LoVo (cell line): ENCODE data around the gene GIMAP2.

Experiments
- DNase-seq: peaks from one replicate; pipeline ENCODE4 v3.0.0-alpha.2; 2016; ENCODE audit warnings: low spot score

The GIMAP2 gene

GRCh38 chr7:150733482-150734095 is 48.1 kb downstream of the GIMAP2 start:
- no peak for DNase-seq

- no peak for DNase-seq
Observed at GRCh38 chr7:150734254-150734653, 48.7 kb downstream of the GIMAP2 start.

- no peak for DNase-seq
Observed at GRCh38 chr7:150735596-150736358, 50.3 kb downstream of the GIMAP2 start.

GRCh38 chr7:150736864-150737263 is 51.4 kb downstream of the GIMAP2 start:
- DNase-seq: no peak

GRCh38 chr7:150737265-150738055 is 52.0 kb downstream of the GIMAP2 start, which contains the start of gene GIMAP5:
GIMAP5 (plus strand) TSS chr7:150737418; CDS start chr7:150740885, 3,467 bp downstream.
- DNase-seq: no peak

GRCh38 chr7:150738092-150738491 is 52.6 kb downstream of the GIMAP2 start:
- no peak for DNase-seq

- peak; percentile 42 for DNase-seq
Observed at GRCh38 chr7:150738591-150739001, 53.1 kb downstream of the GIMAP2 start.

- DNase-seq: no peak
Observed at GRCh38 chr7:150739033-150739432, 53.5 kb downstream of the GIMAP2 start.

- no peak for DNase-seq
Observed at GRCh38 chr7:150740053-150740452, 54.5 kb downstream of the GIMAP2 start.

GRCh38 chr7:150742286-150742968 is 56.9 kb downstream of the GIMAP2 start:
- DNase-seq: no peak
